Nephron (organoid): ENCODE measurements around the gene ZNF3.
A peak's percentile ranks its signal among the peaks of the same experiment; 100 is the strongest.

ENCODE experiments used
- H3K27ac Mint-ChIP-seq, 3 experiments: 2 replicates each; pipeline ENCODE4 v1.8.0; 2020; ENCODE audit warnings: mixed read lengths in 3 of 3, mild to moderate bottlenecking in 2 of 3, moderate library complexity in 1 of 3
- H3K27me3 Mint-ChIP-seq: 2 replicates; pipeline ENCODE4 v1.8.0; 2021; ENCODE audit warnings: low read depth, mild to moderate bottlenecking, moderate library complexity, mixed read lengths
- H3K36me3 Mint-ChIP-seq: 2 replicates; pipeline ENCODE4 v1.8.0; 2020; ENCODE audit warnings: low read depth, mixed read lengths
- H3K4me1 Mint-ChIP-seq: 2 replicates; pipeline ENCODE4 v1.8.0; 2020; ENCODE audit warnings: mixed read lengths
- H3K4me3 Mint-ChIP-seq, 3 experiments: 2 replicates each; pipeline ENCODE4 v1.8.0; 2020; ENCODE audit warnings: mild to moderate bottlenecking in 3 of 3, mixed read lengths in 3 of 3, moderate library complexity in 2 of 3
- H3K9me3 Mint-ChIP-seq: 2 replicates; pipeline ENCODE4 v1.8.0; 2020; ENCODE audit warnings: mixed read lengths
- CTCF ChIP-seq, 3 experiments: fragments of 200-600 bp; sonication (generic); IDR thresholded peaks; one replicate each; pipeline ENCODE4 v1.5.0; 2021; ENCODE audit warnings: antibody characterized with exemption in 3 of 3; ENCODE audit not compliant: unreplicated experiment in 3 of 3

Gene ZNF3

GRCh38 chr7:100088095-100088620, 6.6 kb upstream of the ZNF3 start:
- peaks cover 18% of the 10 kb centered on the region for H3K4me1 Mint-ChIP-seq
- H3K27ac Mint-ChIP-seq: peak overlapping the region; percentile 92 to 98 (median 96)
- H3K27me3 Mint-ChIP-seq: no peaks in the 10 kb centered on the region
- TF ChIP-seq CTCF (IDR thresholded peaks at IDR 0.05; ENCODE audit: unreplicated experiment in 3 of 3): no peak
- H3K9me3 Mint-ChIP-seq: no peaks in the 10 kb centered on the region
- peak overlapping the region; percentile 90 to 97 (median 96) for H3K4me3 Mint-ChIP-seq
- H3K36me3 Mint-ChIP-seq: peaks cover 22% of the 10 kb centered on the region

- peak overlapping the region; percentile 80 to 98 (median 88) for H3K27ac Mint-ChIP-seq
- H3K27me3 Mint-ChIP-seq: no peaks in the 10 kb centered on the region
- H3K36me3 Mint-ChIP-seq: peaks cover 12% of the 10 kb centered on the region
- peaks cover 24% of the 10 kb centered on the region for H3K4me1 Mint-ChIP-seq
- no peak for TF ChIP-seq CTCF (IDR thresholded peaks at IDR 0.05; ENCODE audit: unreplicated experiment in 3 of 3)
- no peaks in the 10 kb centered on the region for H3K9me3 Mint-ChIP-seq
- peak overlapping the region; percentile 62 to 85 (median 70) for H3K4me3 Mint-ChIP-seq
These were observed 5.7 kb upstream of the ZNF3 start for GRCh38 chr7:100087055-100087750.

DNA sequence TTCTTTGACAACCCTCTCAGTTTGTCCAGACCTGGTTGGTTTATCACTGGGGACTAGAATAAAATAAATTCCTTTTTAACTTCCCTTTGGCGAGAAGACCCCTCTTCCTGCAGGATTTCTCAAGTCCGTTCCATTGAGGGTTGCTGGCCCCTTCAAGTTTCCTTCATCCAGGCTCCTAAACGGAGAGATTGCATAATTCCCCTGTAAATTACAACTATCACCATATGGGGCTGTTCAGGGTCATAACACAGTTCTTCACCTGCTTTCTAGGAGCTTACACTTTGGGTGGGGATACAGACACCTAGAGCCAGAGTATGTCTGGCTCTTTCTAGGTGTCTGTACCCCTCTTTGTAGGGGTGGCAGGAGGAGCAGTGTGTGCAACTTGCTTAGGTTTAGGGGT, 4.0 kb upstream of the ZNF3 start:
- peak overlapping the region in 2 of 3 experiments; percentile 37 to 53 for H3K4me3 Mint-ChIP-seq
- H3K27ac Mint-ChIP-seq: peak overlapping the region in 2 of 3 experiments; percentile 44
- H3K36me3 Mint-ChIP-seq: peaks cover 13% of the 10 kb centered on the region
- no peak for TF ChIP-seq CTCF (IDR thresholded peaks at IDR 0.05; ENCODE audit: unreplicated experiment in 3 of 3)
- H3K27me3 Mint-ChIP-seq: no peaks in the 10 kb centered on the region
- peaks cover 9% of the 10 kb centered on the region for H3K9me3 Mint-ChIP-seq
- H3K4me1 Mint-ChIP-seq: peaks cover 36% of the 10 kb centered on the region

GRCh38 chr7:100082978-100083377, 1.5 kb upstream of the ZNF3 start:
- peaks cover 41% of the 10 kb centered on the region for H3K4me1 Mint-ChIP-seq
- H3K36me3 Mint-ChIP-seq: peaks cover 36% of the 10 kb centered on the region
- TF ChIP-seq CTCF (IDR thresholded peaks at IDR 0.05; ENCODE audit: unreplicated experiment in 3 of 3): no peak
- H3K4me3 Mint-ChIP-seq: peak overlapping the region; percentile 89 to 99 (median 95)
- peaks cover 20% of the 10 kb centered on the region for H3K9me3 Mint-ChIP-seq
- peak overlapping the region; percentile 83 to 98 (median 91) for H3K27ac Mint-ChIP-seq
- H3K27me3 Mint-ChIP-seq: no peaks in the 10 kb centered on the region

DNA sequence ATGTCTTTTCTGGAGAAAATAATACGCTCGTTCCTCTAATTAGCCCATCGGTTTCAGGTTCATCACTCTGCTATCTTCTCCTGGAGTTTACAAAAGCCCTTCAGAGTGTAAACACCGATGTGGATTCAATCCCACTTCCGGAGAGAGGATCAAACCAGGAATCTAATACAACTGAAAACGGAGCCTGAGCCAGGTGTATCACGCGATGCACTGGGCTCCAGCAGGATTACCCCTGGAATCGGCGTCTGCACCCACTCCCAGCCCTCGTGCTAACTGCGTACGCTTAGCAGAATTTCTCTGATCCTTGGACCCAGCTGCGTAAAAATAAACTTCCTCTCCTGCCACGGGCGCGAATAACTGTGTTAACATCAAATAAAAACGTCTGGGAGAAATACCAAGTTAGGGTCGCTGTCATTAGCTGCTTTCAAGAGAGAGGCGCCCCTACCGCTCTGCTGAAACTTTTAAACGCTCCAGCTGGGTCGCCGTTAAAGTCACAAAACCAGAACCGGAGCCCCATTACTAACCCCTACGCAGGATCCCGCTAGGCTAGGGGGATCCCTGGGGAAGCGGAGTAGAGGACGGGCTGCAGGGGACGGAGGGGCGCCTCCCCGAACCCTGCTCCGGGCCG, 502 bp downstream of the ZNF3 start:
- Mint-ChIP-seq H3K27ac (peak overlapping the region; percentile 83 to 98 (median 91)), H3K36me3 (peaks cover 56% of the 10 kb centered on the region), H3K4me1 (peaks cover 35% of the 10 kb centered on the region), H3K27me3 (no peaks in the 10 kb centered on the region), H3K9me3 (peaks cover 30% of the 10 kb centered on the region), H3K4me3 (peak overlapping the region; percentile 89 to 99 (median 95))
- no peak for TF ChIP-seq CTCF (IDR thresholded peaks at IDR 0.05; ENCODE audit: unreplicated experiment in 3 of 3)
